ACHN (cell line): Measurements from ENCODE around the gene SPINT4.
"Not testable (repeated sequence)": the region's sequence is repeated elsewhere in the genome, so short reads cannot be mapped to it uniquely, and the experiment has no call there.

Experiments used
- DNase-seq: peaks from one replicate; pipeline ENCODE4 v3.0.0-alpha.2; 2015
- in situ Hi-C: cut with HindIII; loops from 2 replicates; pipeline ENCODE4 v1.10.0; 2017; ENCODE audit warnings: low sequenced_read_pairs, low pct_ligation_motif_present, low pct_unique_long_range_greater_than_20kb

SPINT4 gene

DNA sequence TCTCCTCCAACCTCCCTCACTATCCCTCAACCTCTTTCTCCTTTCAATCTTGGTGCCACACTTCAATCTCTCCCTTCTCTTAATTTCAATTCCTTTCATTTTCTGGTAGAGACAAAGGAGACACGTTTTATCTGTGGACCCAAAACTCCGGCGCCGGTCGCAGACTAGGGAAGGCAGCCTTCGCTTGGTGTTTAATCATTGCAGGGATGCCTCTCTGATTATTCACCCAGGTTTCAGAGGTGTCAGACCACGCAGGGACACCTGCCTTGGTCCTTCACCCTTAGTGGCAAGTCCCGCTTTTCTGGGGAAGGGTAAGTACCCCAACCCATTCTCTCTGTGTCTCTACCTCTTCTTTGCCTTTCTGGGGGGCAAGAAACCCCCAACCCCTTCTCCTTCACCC, 37.8 kb downstream of the SPINT4 start:
- in situ Hi-C loops, DNase-seq: not testable (repeated sequence)

DNA sequence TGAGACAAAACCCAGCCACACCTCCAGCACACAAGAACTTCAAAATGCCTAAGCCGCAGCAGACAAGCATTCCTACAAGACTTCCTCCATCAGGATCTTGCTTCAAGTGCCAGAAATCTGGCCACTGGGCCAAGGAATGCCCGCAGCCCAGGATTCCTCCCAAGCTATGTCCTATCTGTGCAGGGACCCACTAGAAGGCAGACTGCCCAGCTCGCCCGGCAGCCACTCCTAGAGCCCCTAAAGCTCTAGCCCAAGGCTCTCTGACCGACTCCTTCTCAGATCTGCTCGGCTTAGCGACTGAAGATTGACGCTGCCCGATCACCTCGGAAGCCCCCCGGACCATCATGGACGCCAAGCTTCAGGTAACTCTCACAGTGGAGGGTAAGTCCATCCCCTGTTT, 39.8 kb downstream of the SPINT4 start:
- DNase-seq, in situ Hi-C loops: not testable (repeated sequence)

DNA sequence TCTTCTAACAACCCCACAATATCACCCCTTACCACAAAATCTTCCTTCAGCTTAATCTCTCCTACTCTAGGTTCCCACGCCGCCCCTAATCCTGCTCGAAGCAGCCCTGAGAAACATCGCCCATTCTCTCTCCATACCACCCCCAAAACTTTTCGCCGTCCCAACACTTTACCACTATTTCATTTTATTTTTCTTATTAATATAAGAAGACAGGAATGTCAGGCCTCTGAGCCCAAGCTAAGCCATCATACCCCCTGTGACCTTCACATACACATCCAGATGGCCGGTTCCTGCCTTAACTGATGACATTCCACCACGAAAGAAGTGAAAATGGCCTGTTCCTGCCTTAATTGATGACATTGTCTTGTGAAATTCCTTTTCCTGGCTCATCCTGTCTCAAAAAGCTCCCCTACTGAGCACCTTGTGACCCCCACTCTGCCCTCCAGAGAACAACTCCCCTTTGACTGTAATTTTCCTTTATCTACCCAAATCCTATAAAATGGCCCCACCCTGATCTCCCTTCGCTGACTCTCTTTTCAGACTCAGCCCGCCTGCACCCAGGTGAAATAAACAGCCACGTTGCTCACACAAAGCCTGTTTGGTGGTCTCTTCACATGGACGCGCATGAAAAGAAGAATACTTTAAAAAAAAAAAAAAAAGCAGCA, 42.6 kb downstream of the SPINT4 start:
- in situ Hi-C loops, DNase-seq: not testable (repeated sequence)

DNA sequence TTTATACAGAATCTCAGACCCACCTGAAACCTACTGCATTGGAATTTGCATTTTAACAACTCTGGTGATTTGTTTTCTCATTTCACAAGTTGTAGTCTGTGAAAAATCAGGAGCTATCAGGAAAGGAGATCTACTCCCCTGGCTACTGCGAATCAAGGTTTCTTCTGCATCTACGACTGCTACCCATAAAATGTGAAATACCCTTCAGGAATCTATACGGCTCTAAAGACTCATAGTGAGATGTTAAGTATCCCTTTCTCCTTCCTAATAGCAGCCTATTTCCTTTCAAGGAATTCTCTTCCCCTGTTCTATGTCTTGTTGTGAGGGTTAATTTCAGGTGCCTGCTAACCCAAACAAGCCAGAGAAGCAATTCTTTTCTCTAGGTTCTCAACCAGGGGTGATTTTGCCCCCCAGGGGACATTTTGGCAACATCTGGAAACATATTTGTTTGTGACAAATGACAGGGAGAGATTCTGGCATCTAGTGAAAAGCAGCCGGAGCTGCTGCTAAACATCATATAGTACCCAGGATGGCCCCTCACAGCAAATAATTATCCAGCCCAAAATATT, 43.2 kb downstream of the SPINT4 start:
- in situ Hi-C loops, result no loop called here
- no peak for DNase-seq

DNA sequence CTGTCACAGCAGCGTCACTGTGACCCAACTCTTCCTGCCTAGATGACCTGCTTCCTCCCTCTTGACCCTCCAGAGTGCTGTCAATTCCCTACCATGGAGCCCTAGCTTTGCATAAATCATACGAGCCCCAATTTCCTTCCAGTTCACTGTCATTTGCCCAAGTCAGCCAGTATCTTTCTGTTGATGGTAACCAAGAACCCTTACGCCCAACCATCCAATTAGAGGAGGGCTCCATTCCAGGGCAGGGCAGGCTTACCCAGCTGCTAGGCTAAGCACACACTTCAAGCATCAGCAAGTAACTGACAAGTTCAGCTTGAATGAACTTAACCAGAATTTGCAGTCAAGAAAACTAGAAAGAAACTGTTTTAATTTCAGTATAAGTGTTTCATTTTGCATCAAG, 43.8 kb downstream of the SPINT4 start:
- no peak for DNase-seq
- in situ Hi-C loops, result no loop called here

DNA sequence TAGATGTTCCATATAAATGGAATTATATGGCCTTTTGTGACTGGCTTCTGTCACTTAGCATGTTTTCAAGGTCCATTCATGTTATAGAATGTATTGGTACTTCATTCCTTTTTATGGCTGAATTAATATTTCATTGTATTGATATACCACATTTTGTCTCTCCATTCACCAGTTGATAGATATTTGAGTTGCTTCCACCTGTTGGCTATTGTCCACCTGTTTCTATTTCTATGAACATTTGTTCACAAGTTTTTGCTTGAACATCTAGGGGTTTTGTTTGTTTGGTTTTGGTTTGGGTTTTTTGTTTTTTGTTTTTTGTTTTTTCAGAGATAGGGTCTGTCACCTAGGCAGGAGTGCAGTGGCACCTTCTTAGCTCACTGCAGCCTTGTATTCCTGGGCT, 46.3 kb downstream of the SPINT4 start:
- DNase-seq, result no peak
- in situ Hi-C loops, result no loop called here

DNA sequence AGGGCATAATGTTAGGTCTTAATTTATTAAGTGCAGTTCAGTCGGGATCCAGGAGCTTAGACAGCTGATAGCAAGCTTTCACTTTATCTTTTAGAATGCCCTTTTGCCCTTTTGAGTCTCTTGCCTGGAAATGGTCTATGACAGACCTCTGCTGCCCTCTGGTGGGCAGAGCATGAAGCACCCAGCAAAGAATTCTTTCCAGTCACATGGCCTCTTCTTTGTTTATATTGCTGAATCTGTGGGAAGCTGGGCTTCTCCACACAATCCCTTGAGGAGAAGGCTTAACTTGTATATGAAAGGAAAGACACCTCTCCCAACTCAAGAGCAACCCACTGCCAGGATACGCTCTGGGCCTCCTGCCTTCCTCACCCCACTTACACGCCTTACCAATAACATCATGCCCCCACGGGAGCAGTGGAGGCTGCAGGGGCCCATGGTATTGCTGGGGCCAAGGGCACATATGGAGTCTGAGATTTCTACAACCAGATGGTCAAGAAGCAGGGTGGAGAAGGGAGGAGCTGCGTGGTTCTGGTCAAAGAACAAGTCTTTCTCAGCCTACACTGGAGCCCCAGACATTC, 49.1 kb downstream of the SPINT4 start:
- in situ Hi-C loops, result no loop called here
- peak; percentile 67 for DNase-seq

DNA sequence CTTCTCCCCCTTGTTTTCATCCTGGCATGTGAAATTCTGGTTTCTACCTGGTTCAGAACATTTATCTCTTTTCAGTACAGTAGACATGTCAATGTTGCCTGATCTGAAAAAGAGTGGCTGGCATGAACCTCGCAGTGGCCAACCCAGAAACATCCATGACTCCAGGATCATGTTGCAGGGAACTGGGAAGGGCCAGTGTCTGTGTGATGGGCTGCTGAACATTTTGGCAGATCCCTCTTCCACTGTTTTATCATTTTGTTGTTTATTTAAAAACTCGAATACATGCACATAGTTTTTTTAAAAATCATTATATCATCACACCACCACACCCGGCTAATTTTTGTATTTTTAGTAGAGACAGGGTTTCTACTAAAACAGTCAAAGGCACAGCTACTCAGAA, 50.5 kb downstream of the SPINT4 start:
- in situ Hi-C loops, result no loop called here
- DNase-seq, result no peak

DNA sequence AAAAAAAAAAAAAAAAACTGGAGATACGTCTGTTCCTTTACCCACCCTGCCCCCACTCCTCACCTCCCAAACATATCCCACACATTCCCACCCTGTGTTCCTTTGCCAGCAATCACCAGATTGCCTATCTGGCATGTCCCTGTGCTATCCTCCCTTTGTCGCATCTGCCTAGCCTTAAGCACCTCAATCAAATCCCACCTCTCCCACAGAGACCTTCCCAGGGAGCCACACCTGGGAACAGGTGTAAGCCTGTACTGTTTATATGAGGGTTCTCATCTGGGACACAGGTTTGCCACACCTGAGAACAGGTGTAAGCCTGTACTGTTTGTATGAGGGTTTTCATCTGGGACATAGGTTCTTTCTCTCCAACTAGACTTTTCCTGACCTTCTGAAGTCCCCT, 52.8 kb downstream of the SPINT4 start:
- in situ Hi-C loops, result no loop called here
- no peak for DNase-seq

DNA sequence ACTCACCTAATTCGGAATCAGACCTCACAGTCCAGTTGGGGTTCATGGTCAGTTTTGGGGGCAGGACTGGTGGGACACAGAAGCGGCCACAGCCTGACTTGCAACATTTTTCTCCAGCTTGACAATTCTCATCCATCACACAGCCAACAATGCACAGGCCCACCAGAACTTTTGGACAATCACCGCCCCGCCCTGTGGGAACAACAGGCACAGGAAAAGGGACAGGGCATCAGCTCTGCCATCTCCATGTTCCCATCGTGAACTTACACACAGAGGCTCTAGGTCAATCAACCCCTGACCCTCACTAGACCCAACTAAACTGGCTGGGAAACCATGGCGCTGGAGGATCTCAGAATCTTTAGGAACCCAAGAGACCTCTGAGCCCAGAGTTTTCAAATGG, 53.3 kb downstream of the SPINT4 start:
- DNase-seq, result no peak
- in situ Hi-C loops, result no loop called here
